Activated CD4-positive, alpha-beta T cell treated with anti-CD3 and anti-CD28 coated beads, Interleukin-2, amount 50 U/mL, for 16 hours (primary cell): ENCODE results near the gene GIMAP8.
"Not testable (repeated sequence)": the region's sequence is repeated elsewhere in the genome, so short reads cannot be mapped to it uniquely, and the experiment has no call there.

Experiments used
- DNase-seq: peaks from one replicate; pipeline ENCODE4 v3.0.0-alpha.2; 2020

The GIMAP8 gene

GRCh38 chr7:150519310-150519709 lies 68.9 kb downstream of the GIMAP8 start:
- DNase-seq, result no peak

DNA sequence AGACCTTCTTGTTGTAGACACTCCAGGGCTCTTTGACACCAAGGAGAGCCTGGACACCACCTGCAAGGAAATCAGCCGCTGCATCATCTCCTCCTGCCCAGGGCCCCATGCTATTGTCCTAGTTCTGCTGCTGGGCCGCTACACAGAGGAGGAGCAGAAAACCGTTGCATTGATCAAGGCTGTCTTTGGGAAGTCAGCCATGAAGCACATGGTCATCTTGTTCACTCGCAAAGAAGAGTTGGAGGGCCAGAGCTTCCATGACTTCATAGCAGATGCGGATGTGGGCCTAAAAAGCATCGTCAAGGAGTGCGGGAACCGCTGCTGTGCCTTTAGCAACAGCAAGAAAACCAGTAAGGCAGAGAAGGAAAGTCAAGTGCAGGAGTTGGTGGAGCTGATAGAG lies 69.7 kb downstream of the GIMAP8 start:
- DNase-seq, result peak; percentile 37

DNA sequence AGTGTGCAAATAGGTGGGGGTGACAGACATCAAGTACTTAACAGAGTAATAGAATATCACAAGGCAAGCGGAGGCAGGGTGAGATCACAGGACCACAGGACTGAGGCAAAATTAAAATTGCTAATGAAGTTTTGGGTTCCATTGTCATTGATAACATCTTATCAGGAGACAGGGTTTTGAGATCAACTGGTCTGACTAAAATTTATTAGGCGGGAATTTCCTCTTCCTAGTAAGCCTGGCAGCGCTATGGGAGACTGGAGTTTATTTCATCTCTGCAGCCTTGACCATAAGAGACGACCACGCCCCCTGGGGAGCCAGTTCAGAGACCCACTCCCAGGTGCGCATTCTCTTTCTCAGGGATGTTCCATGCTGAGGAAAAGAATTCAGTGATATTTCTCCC lies 72.5 kb downstream of the GIMAP8 start:
- DNase-seq, result not testable (repeated sequence)

DNA sequence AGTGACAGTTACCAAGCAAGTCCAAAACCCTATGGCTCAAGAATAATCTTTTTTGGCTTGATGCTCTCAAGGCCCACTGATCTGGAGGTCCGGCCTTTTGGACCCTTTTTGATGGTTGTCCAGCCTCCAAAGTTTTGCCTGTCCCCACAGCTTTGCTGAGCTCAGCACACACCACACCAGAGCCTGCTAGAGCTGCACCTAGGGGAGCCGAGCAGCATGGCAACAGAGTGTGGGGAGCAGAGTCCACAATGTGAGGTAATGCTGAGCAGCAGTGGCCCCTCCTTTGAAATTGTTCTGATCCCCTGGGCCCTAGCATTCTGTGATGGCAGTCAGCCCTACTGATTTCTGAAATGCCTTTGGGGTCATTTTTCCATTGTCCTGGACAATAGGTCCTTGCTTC lies 73.6 kb downstream of the GIMAP8 start:
- no peak for DNase-seq
